Endothelial cell (in vitro differentiated cells): ENCODE results near the gene DRC7. TPM values are rescaled to one million over a fixed set of nuclear protein-coding genes. Genes with fewer than 3 reads are reported as not detected.

ENCODE experiments used
- DNase-seq: peaks from one replicate; pipeline ENCODE4 v3.0.0; 2021; ENCODE audit warnings: low spot score
- H3K27ac Mint-ChIP-seq: one replicate; pipeline ENCODE4 v1.8.0; 2021; ENCODE audit warnings: mixed read lengths, inconsistent platforms; ENCODE audit not compliant: unreplicated experiment
- H3K27me3 Mint-ChIP-seq: one replicate; pipeline ENCODE4 v1.8.0; 2021; ENCODE audit warnings: mild to moderate bottlenecking, moderate library complexity, mixed read lengths, inconsistent platforms; ENCODE audit not compliant: unreplicated experiment
- H3K36me3 Mint-ChIP-seq: one replicate; pipeline ENCODE4 v1.8.0; 2021; ENCODE audit warnings: mild to moderate bottlenecking, low read depth, mixed read lengths, inconsistent platforms; ENCODE audit not compliant: unreplicated experiment
- H3K4me1 Mint-ChIP-seq: one replicate; pipeline ENCODE4 v1.8.0; 2021; ENCODE audit warnings: mild to moderate bottlenecking, mixed read lengths, inconsistent platforms; ENCODE audit not compliant: unreplicated experiment
- H3K4me3 Mint-ChIP-seq: one replicate; pipeline ENCODE4 v1.8.0; 2021; ENCODE audit warnings: mild to moderate bottlenecking, mixed read lengths, inconsistent platforms; ENCODE audit not compliant: unreplicated experiment
- H3K9me3 Mint-ChIP-seq: one replicate; pipeline ENCODE4 v1.8.0; 2021; ENCODE audit warnings: mixed read lengths, inconsistent platforms; ENCODE audit not compliant: unreplicated experiment
- total RNA-seq: library from RNA; stranded (reverse); fragmentation: NEBNext Ultra II Directional; extraction: Animal tissue kit (Norgen Biotek cat#: 25700); gene quantifications from one replicate; pipeline ENCODE4 v1.2.1, GENCODE V29; 2021; ENCODE audit not compliant: unreplicated experiment
- TF ChIP-seq, protein P1 (sequence below): fragments of 200-600 bp; sonication (generic); IDR thresholded peaks from one replicate; pipeline ENCODE4 v1.5.0; 2021; ENCODE audit warnings: antibody characterized with exemption; ENCODE audit not compliant: unreplicated experiment

The DRC7 gene
- total RNA-seq, 1 donor from 2014 or later: 1.8 TPM

DNA sequence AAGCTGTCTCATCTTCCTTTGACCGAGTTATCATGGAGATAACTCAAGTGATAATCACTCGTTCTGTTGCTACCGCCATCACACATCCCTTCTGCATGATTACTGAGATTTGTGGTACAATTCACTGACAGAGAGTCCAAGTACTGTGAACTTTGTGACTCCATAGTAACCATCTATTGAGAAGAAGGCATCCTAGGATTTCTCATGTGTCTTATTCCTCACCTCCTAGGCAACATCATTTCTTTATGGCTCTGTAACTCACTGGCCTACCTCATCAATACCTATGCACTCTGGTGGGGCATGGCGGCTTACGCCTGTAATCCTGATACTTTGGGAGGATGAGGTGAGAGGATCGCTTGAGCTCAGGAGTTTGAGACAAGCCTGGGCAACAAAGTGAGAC is 19.4 kb downstream of the DRC7 start:
- Mint-ChIP-seq H3K27me3 (peaks cover 1% of the 10 kb centered on the region), H3K9me3 (no peaks in the 10 kb centered on the region), H3K27ac (no peak overlapping the region), H3K4me3 (no peak overlapping the region), H3K36me3 (no peaks in the 10 kb centered on the region), H3K4me1 (no peaks in the 10 kb centered on the region)
- no peak for DNase-seq
- TF ChIP-seq, protein P1, sequence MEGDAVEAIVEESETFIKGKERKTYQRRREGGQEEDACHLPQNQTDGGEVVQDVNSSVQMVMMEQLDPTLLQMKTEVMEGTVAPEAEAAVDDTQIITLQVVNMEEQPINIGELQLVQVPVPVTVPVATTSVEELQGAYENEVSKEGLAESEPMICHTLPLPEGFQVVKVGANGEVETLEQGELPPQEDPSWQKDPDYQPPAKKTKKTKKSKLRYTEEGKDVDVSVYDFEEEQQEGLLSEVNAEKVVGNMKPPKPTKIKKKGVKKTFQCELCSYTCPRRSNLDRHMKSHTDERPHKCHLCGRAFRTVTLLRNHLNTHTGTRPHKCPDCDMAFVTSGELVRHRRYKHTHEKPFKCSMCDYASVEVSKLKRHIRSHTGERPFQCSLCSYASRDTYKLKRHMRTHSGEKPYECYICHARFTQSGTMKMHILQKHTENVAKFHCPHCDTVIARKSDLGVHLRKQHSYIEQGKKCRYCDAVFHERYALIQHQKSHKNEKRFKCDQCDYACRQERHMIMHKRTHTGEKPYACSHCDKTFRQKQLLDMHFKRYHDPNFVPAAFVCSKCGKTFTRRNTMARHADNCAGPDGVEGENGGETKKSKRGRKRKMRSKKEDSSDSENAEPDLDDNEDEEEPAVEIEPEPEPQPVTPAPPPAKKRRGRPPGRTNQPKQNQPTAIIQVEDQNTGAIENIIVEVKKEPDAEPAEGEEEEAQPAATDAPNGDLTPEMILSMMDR: no peak

- H3K27me3 Mint-ChIP-seq: peaks cover 6% of the 10 kb centered on the region
- H3K27ac Mint-ChIP-seq: no peak overlapping the region
- no peak overlapping the region for H3K4me3 Mint-ChIP-seq
- no peaks in the 10 kb centered on the region for H3K4me1 Mint-ChIP-seq
- TF ChIP-seq, protein P1: peak; percentile 64
- H3K9me3 Mint-ChIP-seq: no peaks in the 10 kb centered on the region
- DNase-seq: peak; percentile 79
- no peaks in the 10 kb centered on the region for H3K36me3 Mint-ChIP-seq
Measured at GRCh38 chr16:57720142-57720575, 25.6 kb downstream of the DRC7 start.

DNA sequence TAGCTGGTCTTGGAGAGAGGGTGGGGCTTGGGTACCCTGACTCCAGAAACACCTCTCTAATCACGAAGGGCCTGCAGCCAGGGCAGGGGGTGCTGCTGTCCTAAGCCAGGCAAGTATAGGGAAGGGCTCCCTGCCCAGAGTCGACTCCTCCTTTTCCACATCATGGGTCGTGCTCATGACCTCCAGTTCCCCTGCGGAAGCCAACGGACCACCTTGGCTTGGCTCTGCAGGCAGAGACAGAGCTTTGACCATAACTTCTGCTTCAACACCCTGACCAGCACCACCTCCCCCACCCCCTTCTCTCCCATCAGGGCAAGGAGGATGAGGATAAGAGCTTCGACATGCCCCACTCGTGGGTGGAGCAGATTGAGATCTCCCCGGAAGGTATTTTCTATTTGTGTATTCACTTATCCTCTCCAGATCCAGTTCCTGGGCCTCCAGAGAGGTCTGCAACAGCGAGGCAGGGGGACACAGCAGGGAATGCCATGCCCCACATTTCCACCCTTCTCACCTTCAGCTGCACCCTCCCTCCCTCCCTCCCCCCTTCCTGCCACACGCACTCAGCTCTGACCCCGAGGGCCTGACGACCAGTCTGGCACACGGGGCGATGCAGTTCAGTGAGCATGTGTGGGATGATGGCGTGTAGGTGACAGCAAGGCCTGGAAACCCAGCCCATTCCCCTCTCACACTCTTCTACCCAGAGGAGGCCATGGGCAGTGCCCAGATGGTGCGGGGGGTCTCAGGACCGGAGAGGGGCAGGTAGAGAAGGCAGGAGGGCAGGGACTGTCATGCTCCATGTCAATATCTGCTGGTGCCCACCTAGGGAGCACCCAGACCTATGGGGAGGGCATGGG is 27.0 kb downstream of the DRC7 start:
- H3K27ac Mint-ChIP-seq: no peak overlapping the region
- TF ChIP-seq, protein P1: no peak
- no peaks in the 10 kb centered on the region for H3K4me1 Mint-ChIP-seq
- H3K9me3 Mint-ChIP-seq: no peaks in the 10 kb centered on the region
- H3K27me3 Mint-ChIP-seq: peaks cover 6% of the 10 kb centered on the region
- no peak for DNase-seq
- H3K4me3 Mint-ChIP-seq: no peak overlapping the region
- H3K36me3 Mint-ChIP-seq: no peaks in the 10 kb centered on the region

GRCh38 chr16:57722210-57722499 is 27.5 kb downstream of the DRC7 start:
- Mint-ChIP-seq H3K4me1 (no peaks in the 10 kb centered on the region), H3K27ac (no peak overlapping the region), H3K27me3 (peaks cover 6% of the 10 kb centered on the region), H3K9me3 (no peaks in the 10 kb centered on the region), H3K4me3 (no peak overlapping the region), H3K36me3 (no peaks in the 10 kb centered on the region)
- TF ChIP-seq, protein P1: no peak
- no peak for DNase-seq

DNA sequence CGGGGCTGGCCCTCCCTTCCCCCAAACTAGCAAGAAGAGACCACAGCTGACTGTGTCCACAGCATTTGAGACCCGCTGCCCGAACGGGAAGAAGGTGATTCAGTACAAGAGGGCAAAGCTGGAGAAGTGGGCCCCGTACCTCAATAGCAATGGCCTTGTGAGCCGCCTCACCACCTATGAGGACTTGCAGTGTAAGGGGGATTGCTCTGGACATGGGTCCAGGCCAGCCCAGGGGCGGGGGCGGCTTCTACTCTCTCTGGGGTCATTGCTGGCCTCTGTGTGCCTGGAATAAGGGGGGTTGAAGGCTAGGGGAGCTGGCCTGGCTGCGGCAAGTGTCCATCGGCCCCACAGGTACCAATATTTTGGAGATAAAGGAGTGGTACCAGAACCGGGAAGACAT is 28.0 kb downstream of the DRC7 start:
- Mint-ChIP-seq H3K27me3 (peaks cover 6% of the 10 kb centered on the region), H3K4me1 (no peaks in the 10 kb centered on the region), H3K4me3 (no peak overlapping the region), H3K27ac (no peak overlapping the region), H3K36me3 (no peaks in the 10 kb centered on the region), H3K9me3 (no peaks in the 10 kb centered on the region)
- no peak for DNase-seq
- TF ChIP-seq, protein P1: no peak
